Effector CD8-positive, alpha-beta T cell (primary cell): ENCODE data around the gene MCU.
"Not testable (repeated sequence)": the region's sequence is repeated elsewhere in the genome, so short reads cannot be mapped to it uniquely, and the experiment has no call there.

Experiments used
- DNase-seq: peaks from one replicate; lab custom pipeline; 2025; lab: John Stamatoyannopoulos, UW
- total RNA-seq, 4 experiments: gene quantifications; one replicate each; lab custom pipeline; 2026; lab: John Stamatoyannopoulos, UW

MCU gene
- total RNA-seq: 15.9 to 19.5 (median 18.7) reads per million in 4 experiments

GRCh38 chr10:72691863-72692743 is at the start of gene MCU:
Gene MCU, plus strand, starts transcription at chr10:72692143. Its CDS starts 9 bp downstream, at chr10:72692152.
- peak; percentile 88 for DNase-seq

- no peak for DNase-seq
Observed at GRCh38 chr10:72642318-72642717, 49.6 kb upstream of the MCU start.

- no peak for DNase-seq
Observed at GRCh38 chr10:72645263-72645858, 46.6 kb upstream of the MCU start.

GRCh38 chr10:72646971-72647370 is 45.0 kb upstream of the MCU start:
- DNase-seq: not testable (repeated sequence)

GRCh38 chr10:72648301-72648700 is 43.6 kb upstream of the MCU start:
- DNase-seq: no peak

GRCh38 chr10:72649291-72649690 is 42.7 kb upstream of the MCU start:
- no peak for DNase-seq

- DNase-seq: no peak
Observed at GRCh38 chr10:72653383-72654096, 38.4 kb upstream of the MCU start.

GRCh38 chr10:72654720-72655119 is 37.2 kb upstream of the MCU start:
- DNase-seq: no peak

GRCh38 chr10:72658696-72659400 is 33.1 kb upstream of the MCU start:
- no peak for DNase-seq

- DNase-seq: no peak
Observed at GRCh38 chr10:72659694-72660093, 32.2 kb upstream of the MCU start.

GRCh38 chr10:72660220-72660619 is 31.7 kb upstream of the MCU start:
- no peak for DNase-seq

GRCh38 chr10:72661431-72661830 is 30.5 kb upstream of the MCU start:
- no peak for DNase-seq

GRCh38 chr10:72663971-72664370 is 28.0 kb upstream of the MCU start:
- no peak for DNase-seq

- no peak for DNase-seq
Observed at GRCh38 chr10:72665925-72666324, 26.0 kb upstream of the MCU start.

GRCh38 chr10:72667207-72667864 is 24.6 kb upstream of the MCU start:
- no peak for DNase-seq

GRCh38 chr10:72673280-72673679 is 18.7 kb upstream of the MCU start:
- DNase-seq: no peak

GRCh38 chr10:72674174-72674573 is 17.8 kb upstream of the MCU start:
- not testable (repeated sequence) for DNase-seq

GRCh38 chr10:72679838-72680241 is 12.1 kb upstream of the MCU start:
- DNase-seq: no peak

GRCh38 chr10:72682638-72683037 is 9.3 kb upstream of the MCU start:
- no peak for DNase-seq

- no peak for DNase-seq
Observed at GRCh38 chr10:72685264-72685921, 6.5 kb upstream of the MCU start.

GRCh38 chr10:72686430-72686829 is 5.5 kb upstream of the MCU start:
- not testable (repeated sequence) for DNase-seq
